Measurements from ENCODE around the gene KIF4A. TPM values are rescaled to one million over a fixed set of nuclear protein-coding genes. Genes with fewer than 3 reads are reported as not detected.

Gene KIF4A
- polyA plus RNA-seq, 1 donor (not counting 4 experiments of a cell fraction or from before 2014, with no cell fraction given) = 7.1 TPM

DNA sequence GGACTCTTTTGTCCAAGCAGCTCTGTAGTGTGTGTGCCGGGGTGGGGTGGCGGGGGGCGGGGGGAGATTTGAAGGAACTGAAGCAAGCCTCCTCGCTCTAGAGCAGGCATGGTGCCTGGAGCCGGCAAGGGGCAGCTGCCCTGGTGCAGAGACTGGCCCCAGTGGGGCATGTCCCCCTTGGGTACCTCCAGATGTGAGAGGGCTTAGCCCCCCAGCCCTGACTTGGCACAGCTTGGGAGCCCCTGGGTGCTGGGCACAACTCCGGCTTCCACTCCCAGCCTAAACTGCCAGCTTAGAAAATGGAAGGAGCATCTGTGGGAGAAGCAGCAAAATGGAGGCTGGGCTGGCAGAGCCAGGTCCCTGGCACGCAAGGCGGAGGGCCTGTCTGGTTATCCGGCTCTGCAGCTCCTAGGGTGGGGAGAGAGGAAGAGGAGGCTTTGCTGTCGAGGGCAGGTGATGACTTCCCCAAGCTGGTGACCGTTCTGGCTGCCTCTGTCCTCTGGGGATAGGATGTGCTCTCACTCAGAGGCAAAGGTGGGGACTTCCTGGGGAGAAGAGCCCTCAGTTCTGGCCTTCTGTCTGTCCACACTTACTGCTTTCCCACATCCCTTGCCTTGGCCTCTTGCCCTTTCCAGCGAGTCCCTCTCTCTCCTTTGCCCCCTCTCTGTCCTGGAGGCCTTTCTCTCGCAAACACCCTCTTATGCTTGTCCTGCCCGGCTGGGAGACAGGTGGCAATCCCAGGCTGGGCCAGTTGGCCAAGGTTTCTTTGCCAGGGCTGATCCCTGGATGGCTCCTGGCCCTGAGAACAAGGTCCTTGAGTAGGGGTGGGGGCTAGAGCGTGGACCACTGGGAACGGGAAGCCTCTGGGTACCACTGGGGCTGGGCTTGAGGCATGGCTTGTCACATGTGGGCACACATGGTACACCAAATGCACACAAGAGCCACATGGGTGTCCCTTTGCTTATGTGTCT is 156.8 kb downstream of the KIF4A start:
- Histone ChIP-seq H3K36me3 (ENCODE audit: control insufficient read depth in 2 of 2, extremely low read depth in 1 of 2, insufficient read depth in 2 of 2, low read length in 2 of 2) (no peaks in the 10 kb centered on the region), H3K9me1 (ENCODE audit: control insufficient read depth, extremely low read depth, insufficient read depth, low read length) (no peaks in the 10 kb centered on the region), H3K79me2 (ENCODE audit: control insufficient read depth, insufficient read depth, low read length) (no peaks in the 10 kb centered on the region), H3K27ac (ENCODE audit: control insufficient read depth, insufficient read depth, low read length) (no peak overlapping the region), H3K4me2 (ENCODE audit: control insufficient read depth, extremely low read depth, insufficient read depth, low read depth, low read length) (no peak overlapping the region), H3K4me1 (ENCODE audit: control insufficient read depth, extremely low read depth, insufficient read depth, low read length) (no peaks in the 10 kb centered on the region), H3K4me3 (ENCODE audit: control insufficient read depth in 2 of 3, extremely low read depth in 1 of 3, insufficient read depth in 2 of 3, low read depth in 1 of 3, low read length in 3 of 3) (no peak overlapping the region), H2AFZ (ENCODE audit: control insufficient read depth, low read length) (no peak overlapping the region), H4K20me1 (ENCODE audit: control insufficient read depth, extremely low read depth, insufficient read depth, low read length) (no peaks in the 10 kb centered on the region), H3K27me3 (ENCODE audit: control insufficient read depth, extremely low read depth, insufficient read depth, low read length) (peaks cover 34% of the 10 kb centered on the region), H3K9ac (ENCODE audit: control insufficient read depth, extremely low read depth, insufficient read depth, low read length) (no peak overlapping the region), H3K9me3 (ENCODE audit: control insufficient read depth, low read depth, low read length) (no peaks in the 10 kb centered on the region)
- no peak for DNase-seq (ENCODE audit: low read depth, low spot score)
- dilution Hi-C loops (cut with MboI; ENCODE audit: extremely low pct_ligation_motif_present, low sequenced_read_pairs) = no loop called here
- no peak for FAIRE-seq
- TF ChIP-seq, protein P1, sequence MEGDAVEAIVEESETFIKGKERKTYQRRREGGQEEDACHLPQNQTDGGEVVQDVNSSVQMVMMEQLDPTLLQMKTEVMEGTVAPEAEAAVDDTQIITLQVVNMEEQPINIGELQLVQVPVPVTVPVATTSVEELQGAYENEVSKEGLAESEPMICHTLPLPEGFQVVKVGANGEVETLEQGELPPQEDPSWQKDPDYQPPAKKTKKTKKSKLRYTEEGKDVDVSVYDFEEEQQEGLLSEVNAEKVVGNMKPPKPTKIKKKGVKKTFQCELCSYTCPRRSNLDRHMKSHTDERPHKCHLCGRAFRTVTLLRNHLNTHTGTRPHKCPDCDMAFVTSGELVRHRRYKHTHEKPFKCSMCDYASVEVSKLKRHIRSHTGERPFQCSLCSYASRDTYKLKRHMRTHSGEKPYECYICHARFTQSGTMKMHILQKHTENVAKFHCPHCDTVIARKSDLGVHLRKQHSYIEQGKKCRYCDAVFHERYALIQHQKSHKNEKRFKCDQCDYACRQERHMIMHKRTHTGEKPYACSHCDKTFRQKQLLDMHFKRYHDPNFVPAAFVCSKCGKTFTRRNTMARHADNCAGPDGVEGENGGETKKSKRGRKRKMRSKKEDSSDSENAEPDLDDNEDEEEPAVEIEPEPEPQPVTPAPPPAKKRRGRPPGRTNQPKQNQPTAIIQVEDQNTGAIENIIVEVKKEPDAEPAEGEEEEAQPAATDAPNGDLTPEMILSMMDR (optimal IDR thresholded peaks at IDR 0.05 in 1 of 3, IDR thresholded peaks at IDR 0.05 in 1 of 3, conservative IDR thresholded peaks at IDR 0.05 in 1 of 3; ENCODE audit: extremely low read depth in 1 of 3, insufficient read depth in 2 of 3, low read length in 3 of 3) = no peak
- TF ChIP-seq EZH2 (IDR thresholded peaks at IDR 0.05; ENCODE audit: low read length) = no peak

DNA sequence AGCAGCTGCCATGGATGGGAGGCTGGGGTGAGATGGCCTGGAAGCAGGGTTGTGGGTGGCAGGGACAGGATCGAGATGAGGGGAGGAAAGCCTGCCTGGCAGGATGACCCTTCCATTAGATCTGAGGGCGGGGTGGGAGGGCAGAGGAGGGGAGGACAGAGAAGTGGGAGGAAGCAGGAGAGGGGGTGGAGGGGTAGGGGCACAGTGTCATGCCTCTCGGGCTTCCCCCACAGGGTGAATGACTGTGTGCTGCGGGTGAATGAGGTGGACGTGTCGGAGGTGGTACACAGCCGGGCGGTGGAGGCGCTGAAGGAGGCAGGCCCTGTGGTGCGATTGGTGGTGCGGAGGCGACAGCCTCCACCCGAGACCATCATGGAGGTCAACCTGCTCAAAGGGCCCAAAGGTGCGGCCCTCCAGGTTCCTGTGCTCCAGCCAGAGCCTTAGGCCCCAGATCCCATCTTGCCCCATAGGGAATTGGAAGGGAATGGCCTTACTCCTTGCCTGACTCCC is 159.6 kb downstream of the KIF4A start:
- peaks cover 3% of the 10 kb centered on the region for H3K4me1 ChIP-seq (ENCODE audit: control insufficient read depth, extremely low read depth, insufficient read depth, low read length)
- FAIRE-seq = no peak

More for the DNA sequence above, 159.6 kb downstream of the KIF4A start:
- Histone ChIP-seq H3K4me2 (ENCODE audit: control insufficient read depth, extremely low read depth, insufficient read depth, low read depth, low read length) (no peak overlapping the region), H4K20me1 (ENCODE audit: control insufficient read depth, extremely low read depth, insufficient read depth, low read length) (no peaks in the 10 kb centered on the region), H3K9me1 (ENCODE audit: control insufficient read depth, extremely low read depth, insufficient read depth, low read length) (no peaks in the 10 kb centered on the region), H3K36me3 (ENCODE audit: control insufficient read depth in 2 of 2, extremely low read depth in 1 of 2, insufficient read depth in 2 of 2, low read length in 2 of 2) (no peaks in the 10 kb centered on the region), H3K9me3 (ENCODE audit: control insufficient read depth, low read depth, low read length) (no peaks in the 10 kb centered on the region), H3K9ac (ENCODE audit: control insufficient read depth, extremely low read depth, insufficient read depth, low read length) (no peak overlapping the region), H3K27me3 (ENCODE audit: control insufficient read depth, extremely low read depth, insufficient read depth, low read length) (peaks cover 27% of the 10 kb centered on the region), H3K27ac (ENCODE audit: control insufficient read depth, insufficient read depth, low read length) (no peak overlapping the region), H3K79me2 (ENCODE audit: control insufficient read depth, insufficient read depth, low read length) (no peaks in the 10 kb centered on the region), H2AFZ (ENCODE audit: control insufficient read depth, low read length) (no peak overlapping the region), H3K4me3 (ENCODE audit: control insufficient read depth in 2 of 3, extremely low read depth in 1 of 3, insufficient read depth in 2 of 3, low read depth in 1 of 3, low read length in 3 of 3) (no peak overlapping the region)
- dilution Hi-C loops (cut with MboI; ENCODE audit: extremely low pct_ligation_motif_present, low sequenced_read_pairs) = no loop called here
- no peak for DNase-seq (ENCODE audit: low read depth, low spot score)
- no peak for TF ChIP-seq EZH2 (IDR thresholded peaks at IDR 0.05; ENCODE audit: low read length)
